ENCODE results near the gene TMTC4. TPM values are rescaled to one million over a fixed set of nuclear protein-coding genes. Genes with fewer than 3 reads are reported as not detected.

Gene TMTC4
- total RNA-seq, 3 donors from 2014 or later (not counting 1 experiment from before 2014, with no cell fraction given), result 16.2 to 24.9 (median 17.3) TPM

- intact Hi-C loops (cut with micrococcal nuclease), result no loop called here
- no peaks in the 10 kb centered on the region for H3K36me3 Mint-ChIP-seq
- H3K27me3 Mint-ChIP-seq (ENCODE audit: low read depth in 2 of 2), result peaks cover 0 to 4% of the 10 kb centered on the region in 2 donors
- Histone ChIP-seq H3K36me3 (ENCODE audit: control insufficient read depth, insufficient read depth, low read length) (no peaks in the 10 kb centered on the region), H3K27me3 (ENCODE audit: control insufficient read depth, insufficient read depth, low read length) (no peaks in the 10 kb centered on the region), H3K9me3 (ENCODE audit: control insufficient read depth, insufficient read depth, low read length) (no peaks in the 10 kb centered on the region), H3K4me1 (ENCODE audit: control insufficient read depth, insufficient read depth, low read length) (no peaks in the 10 kb centered on the region), H3K4me3 (ENCODE audit: low read length) (no peak overlapping the region), H3K27ac (ENCODE audit: low read length) (no peak overlapping the region)
- H3K27ac Mint-ChIP-seq, result no peak overlapping the region
- no peak for ATAC-seq
- no peaks in the 10 kb centered on the region for H3K9me3 Mint-ChIP-seq
- H3K4me3 Mint-ChIP-seq, result no peak overlapping the region
- WGBS (ENCODE audit: insufficient coverage), result 92% methylated on average over 4 of the region's 4 CpGs
- H3K4me1 Mint-ChIP-seq, result no peaks in the 10 kb centered on the region
- TF ChIP-seq CTCF (IDR thresholded peaks at IDR 0.05), result no peak
- no peak for DNase-seq
Observed at GRCh38 chr13:100594731-100595130, 79.9 kb downstream of the TMTC4 start.

- Histone ChIP-seq H3K36me3 (ENCODE audit: control insufficient read depth, insufficient read depth, low read length) (no peaks in the 10 kb centered on the region), H3K27me3 (ENCODE audit: control insufficient read depth, insufficient read depth, low read length) (no peaks in the 10 kb centered on the region), H3K4me1 (ENCODE audit: control insufficient read depth, insufficient read depth, low read length) (peaks cover under 1% of the 10 kb centered on the region), H3K4me3 (ENCODE audit: low read length) (no peak overlapping the region), H3K9me3 (ENCODE audit: control insufficient read depth, insufficient read depth, low read length) (no peaks in the 10 kb centered on the region), H3K27ac (ENCODE audit: low read length) (no peak overlapping the region)
- ATAC-seq (no peak), DNase-seq (no peak)
- Mint-ChIP-seq H3K27ac (no peak overlapping the region), H3K4me3 (no peak overlapping the region), H3K36me3 (no peaks in the 10 kb centered on the region), H3K9me3 (no peaks in the 10 kb centered on the region), H3K4me1 (peaks cover under 1 to 2% of the 10 kb centered on the region in 2 donors), H3K27me3 (ENCODE audit: low read depth in 2 of 2) (peaks cover 0 to 4% of the 10 kb centered on the region in 2 donors)
- WGBS (ENCODE audit: insufficient coverage), result 93% methylated on average over 8 of the region's 9 CpGs
- TF ChIP-seq CTCF (IDR thresholded peaks at IDR 0.05), result no peak
- intact Hi-C loops (cut with micrococcal nuclease), result no loop called here
Observed at GRCh38 chr13:100594255-100594654, 80.3 kb downstream of the TMTC4 start.

- Mint-ChIP-seq H3K27me3 (ENCODE audit: low read depth in 2 of 2) (no peaks in the 10 kb centered on the region), H3K36me3 (no peaks in the 10 kb centered on the region), H3K4me1 (peaks cover 25 to 26% of the 10 kb centered on the region in 2 donors), H3K4me3 (peak overlapping the region; percentile 92), H3K9me3 (no peaks in the 10 kb centered on the region), H3K27ac (peak overlapping the region; percentile 86 to 91)
- no peaks in the 10 kb centered on the region for H3K36me3 ChIP-seq (ENCODE audit: control insufficient read depth, insufficient read depth, low read length)
- no peak for DNase-seq
- H3K27me3 ChIP-seq (ENCODE audit: control insufficient read depth, insufficient read depth, low read length), result no peaks in the 10 kb centered on the region
- peak overlapping the region; percentile 40 for H3K27ac ChIP-seq (ENCODE audit: low read length)
- peak overlapping the region; percentile 28 for H3K4me3 ChIP-seq (ENCODE audit: low read length)
- intact Hi-C loops (cut with micrococcal nuclease), result loop anchor here (5.0 kb wide), 1 partner anchor 83 kb away; the partner anchor contains the start of gene TMTC4
- no peaks in the 10 kb centered on the region for H3K9me3 ChIP-seq (ENCODE audit: control insufficient read depth, insufficient read depth, low read length)
- 92% methylated on average over 5 of the region's 6 CpGs for WGBS (ENCODE audit: insufficient coverage)
- TF ChIP-seq CTCF (IDR thresholded peaks at IDR 0.05), result no peak
- ATAC-seq, result no peak
- peaks cover 15% of the 10 kb centered on the region for H3K4me1 ChIP-seq (ENCODE audit: control insufficient read depth, insufficient read depth, low read length)
Observed at GRCh38 chr13:100589178-100589725, 85.3 kb downstream of the TMTC4 start.

All from natural killer cell (primary cell).